ENCODE measurements around the gene BLNK. TPM values are rescaled to one million over a fixed set of nuclear protein-coding genes. Genes with fewer than 3 reads are reported as not detected.

BLNK gene
- not detected in 2 replicates for total RNA-seq (ENCODE audit: low replicate concordance)

- H3K4me3 ChIP-seq (ENCODE audit: low read depth, low read length) = no peak within 1 kb of the TSS
- TF ChIP-seq, protein P1, sequence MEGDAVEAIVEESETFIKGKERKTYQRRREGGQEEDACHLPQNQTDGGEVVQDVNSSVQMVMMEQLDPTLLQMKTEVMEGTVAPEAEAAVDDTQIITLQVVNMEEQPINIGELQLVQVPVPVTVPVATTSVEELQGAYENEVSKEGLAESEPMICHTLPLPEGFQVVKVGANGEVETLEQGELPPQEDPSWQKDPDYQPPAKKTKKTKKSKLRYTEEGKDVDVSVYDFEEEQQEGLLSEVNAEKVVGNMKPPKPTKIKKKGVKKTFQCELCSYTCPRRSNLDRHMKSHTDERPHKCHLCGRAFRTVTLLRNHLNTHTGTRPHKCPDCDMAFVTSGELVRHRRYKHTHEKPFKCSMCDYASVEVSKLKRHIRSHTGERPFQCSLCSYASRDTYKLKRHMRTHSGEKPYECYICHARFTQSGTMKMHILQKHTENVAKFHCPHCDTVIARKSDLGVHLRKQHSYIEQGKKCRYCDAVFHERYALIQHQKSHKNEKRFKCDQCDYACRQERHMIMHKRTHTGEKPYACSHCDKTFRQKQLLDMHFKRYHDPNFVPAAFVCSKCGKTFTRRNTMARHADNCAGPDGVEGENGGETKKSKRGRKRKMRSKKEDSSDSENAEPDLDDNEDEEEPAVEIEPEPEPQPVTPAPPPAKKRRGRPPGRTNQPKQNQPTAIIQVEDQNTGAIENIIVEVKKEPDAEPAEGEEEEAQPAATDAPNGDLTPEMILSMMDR (IDR thresholded peaks at IDR 0.05; ENCODE audit: insufficient read depth, low read length) = no peak
- DNase-seq (ENCODE audit: low read depth) = peak; percentile 47
These were observed at the start of gene BLNK for GRCh38 chr10:96271016-96271815. Gene BLNK (minus strand): TSS chr10:96271569. CDS start chr10:96271398, 171 bp downstream.

GRCh38 chr10:96319754-96320474 is 48.5 kb upstream of the BLNK start:
- TF ChIP-seq, protein P1 (IDR thresholded peaks at IDR 0.05; ENCODE audit: insufficient read depth, low read length) = no peak
- H3K4me3 ChIP-seq (ENCODE audit: low read depth, low read length) = no peak overlapping the region
- DNase-seq (ENCODE audit: low read depth) = peak; percentile 5

DNA sequence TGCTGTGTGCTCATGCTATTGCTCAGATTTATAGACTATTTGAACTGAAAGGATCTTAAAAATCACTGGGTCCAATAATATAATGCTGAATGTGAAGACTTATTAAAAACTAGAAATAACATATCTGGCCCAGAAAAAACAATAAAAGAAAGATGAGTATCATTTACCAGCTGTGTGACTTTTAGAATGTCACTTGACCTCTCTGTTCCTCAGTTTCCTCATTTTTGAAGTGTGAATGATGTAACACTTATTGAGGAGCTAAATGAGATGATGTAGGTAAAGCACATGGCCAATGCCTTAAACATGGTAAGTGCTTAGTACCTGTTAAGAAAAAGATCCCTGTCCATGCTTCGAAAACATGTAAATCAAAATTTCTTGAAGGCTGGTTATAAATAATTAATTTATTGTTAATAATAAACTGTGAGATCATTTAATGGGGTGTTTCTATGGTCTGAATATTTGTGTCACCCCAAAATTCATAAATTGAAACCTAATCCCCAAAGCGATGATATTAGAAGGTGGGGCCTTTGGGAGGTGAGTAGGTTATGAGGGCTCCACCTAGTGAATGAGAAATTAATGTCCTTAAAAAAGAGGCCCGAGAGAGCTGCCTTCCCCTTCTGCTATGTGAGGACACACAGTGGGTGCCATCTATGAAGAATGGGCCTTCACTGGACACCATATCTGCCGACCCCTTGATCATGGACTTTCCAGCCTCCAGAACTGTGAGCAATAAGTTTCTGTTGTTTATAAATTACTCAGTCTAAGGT is 45.9 kb upstream of the BLNK start:
- TF ChIP-seq, protein P1 (IDR thresholded peaks at IDR 0.05; ENCODE audit: insufficient read depth, low read length) = no peak
- no peak for DNase-seq (ENCODE audit: low read depth)
- no peak overlapping the region for H3K4me3 ChIP-seq (ENCODE audit: low read depth, low read length)

DNA sequence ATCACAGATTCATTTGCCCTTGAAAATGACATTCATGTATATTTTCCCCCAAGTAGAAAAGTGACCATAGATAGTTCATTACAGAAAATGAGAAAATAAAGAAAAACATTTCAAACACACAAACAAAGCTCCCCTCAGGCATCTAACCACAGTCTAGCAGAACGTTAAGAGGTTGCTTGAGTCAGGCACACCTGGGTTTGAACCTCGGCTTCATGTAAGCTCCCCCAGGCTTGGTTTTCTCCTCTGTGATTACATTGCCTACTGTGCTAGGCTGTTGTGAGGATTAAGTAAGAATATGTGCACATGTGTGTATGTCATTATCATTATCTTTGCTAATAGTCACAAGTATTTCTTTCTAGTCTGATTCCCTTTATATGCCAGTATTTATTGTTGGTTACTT is 42.0 kb upstream of the BLNK start:
- H3K4me3 ChIP-seq (ENCODE audit: low read depth, low read length) = no peak overlapping the region
- DNase-seq (ENCODE audit: low read depth) = no peak
- TF ChIP-seq, protein P1 (IDR thresholded peaks at IDR 0.05; ENCODE audit: insufficient read depth, low read length) = no peak

DNA sequence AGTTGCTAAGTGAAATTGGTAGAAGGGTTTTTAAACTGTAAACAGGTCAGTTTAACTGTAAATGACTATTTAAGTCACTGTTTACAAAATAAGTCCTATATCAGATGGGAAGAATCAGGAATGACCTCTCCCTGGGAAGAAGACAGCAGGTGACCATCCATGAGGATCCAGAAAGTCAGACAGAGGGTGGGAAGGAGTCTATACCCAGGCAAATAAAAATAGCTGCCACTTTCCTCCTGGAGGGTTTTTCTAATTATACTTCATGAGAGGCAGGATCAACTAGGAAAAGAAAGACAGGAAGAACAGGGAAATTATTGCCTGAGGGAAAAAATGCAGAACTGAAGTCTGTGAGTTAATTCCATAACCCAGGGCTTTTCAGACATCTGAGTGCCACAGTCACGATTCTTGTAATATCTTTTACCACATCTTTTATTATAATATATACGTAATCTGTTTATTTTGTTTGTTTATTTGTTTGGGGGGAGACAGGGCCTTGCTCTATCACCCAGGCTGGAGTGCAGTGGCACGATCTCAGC is 39.9 kb upstream of the BLNK start:
- no peak overlapping the region for H3K4me3 ChIP-seq (ENCODE audit: low read depth, low read length)
- no peak for DNase-seq (ENCODE audit: low read depth)
- TF ChIP-seq, protein P1 (IDR thresholded peaks at IDR 0.05; ENCODE audit: insufficient read depth, low read length) = no peak

DNA sequence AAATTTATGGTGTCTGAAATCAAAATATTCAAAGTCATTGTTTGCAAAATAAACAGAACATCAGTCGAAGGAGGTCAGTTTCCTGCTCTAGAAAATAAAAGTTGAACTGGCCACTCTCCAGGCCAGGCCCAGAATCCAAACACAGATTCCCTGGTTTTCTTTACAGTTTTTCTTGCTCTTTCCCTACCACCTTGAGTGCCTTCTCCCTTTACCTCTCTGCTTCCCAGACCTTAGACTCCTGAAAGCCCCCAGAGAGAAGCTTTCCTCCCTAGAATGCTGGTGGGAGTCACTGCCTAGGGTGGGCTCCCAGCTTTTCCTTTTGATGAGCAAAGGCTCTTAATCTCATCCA is 38.9 kb upstream of the BLNK start:
- no peak overlapping the region for H3K4me3 ChIP-seq (ENCODE audit: low read depth, low read length)
- no peak for DNase-seq (ENCODE audit: low read depth)
- TF ChIP-seq, protein P1 (IDR thresholded peaks at IDR 0.05; ENCODE audit: insufficient read depth, low read length) = no peak

Data from fibroblast of the aortic adventitia (primary cell).